Suprapubic skin (tissue), 4 donors: ENCODE measurements around the gene KRT35. TPM values are rescaled to one million over a fixed set of nuclear protein-coding genes. Genes with fewer than 3 reads are reported as not detected.

Experiments
- DNase-seq, 2 donors: peaks; one replicate each; pipeline ENCODE4 v3.0.0-alpha.2; 2019; ENCODE audit warnings: low spot score in 2 of 2
- H3K27ac ChIP-seq: fragments of 200-600 bp; sonication (generic); one replicate; pipeline ENCODE4 v1.5.1; 2019
- H3K27me3 ChIP-seq: fragments of 200-600 bp; sonication (generic); one replicate; pipeline ENCODE4 v1.5.1; 2019
- H3K36me3 ChIP-seq: fragments of 200-600 bp; sonication (generic); one replicate; pipeline ENCODE4 v1.5.1; 2019
- H3K4me1 ChIP-seq: fragments of 200-600 bp; sonication (generic); one replicate; pipeline ENCODE4 v1.5.1; 2019
- H3K4me3 ChIP-seq: fragments of 200-600 bp; sonication (generic); one replicate; pipeline ENCODE4 v1.5.1; 2019; ENCODE audit warnings: mild to moderate bottlenecking
- H3K9me3 ChIP-seq: fragments of 200-600 bp; sonication (generic); one replicate; pipeline ENCODE4 v1.5.1; 2019
- EP300 ChIP-seq: sonication (generic); formaldehyde crosslinking; IDR thresholded peaks from one replicate; pipeline ENCODE4 v1.6.1; 2017; ENCODE audit warnings: antibody characterized with exemption
- POLR2A ChIP-seq, 2 donors: fragments of 450-650 bp; IDR thresholded peaks; one replicate each; pipeline ENCODE4 v1.6.1; 2017; ENCODE audit warnings: antibody characterized with exemption in 2 of 2, mild to moderate bottlenecking in 2 of 2, moderate library complexity in 2 of 2
- POLR2AphosphoS5 ChIP-seq, 3 donors: sonication (generic); formaldehyde crosslinking; IDR thresholded peaks; one replicate each; pipeline ENCODE4 v1.6.1; 2017; ENCODE audit warnings: antibody characterized with exemption in 3 of 3
- WGBS: methylation state at CpG from one replicate; pipeline ENCODE4 v1.1.5; 2018; 5-methylcytosine and 5-hydroxymethylcytosine counted together
- total RNA-seq, 4 donors: library from RNA; depleted of rRNA; stranded (reverse); fragments of >200 nt; gene quantifications; one replicate each; pipeline ENCODE4 v1.1.0, GENCODE V29; 2016
- TF ChIP-seq, protein P1 (sequence below), 2 donors: fragments of 200-600 bp in 1 of 2; fragments of 450-650 bp in 1 of 2; sonication (generic) in 1 of 2; IDR thresholded peaks; one replicate each; pipeline ENCODE4 v1.5.1; 2016 to 2019; ENCODE audit warnings: antibody characterized with exemption in 2 of 2, mild to moderate bottlenecking in 1 of 2, moderate library complexity in 1 of 2

The KRT35 gene
- total RNA-seq, 4 donors from 2014 or later, result 2.5 to 156 (median 38.8) TPM

GRCh38 chr17:41478237-41478636, 2.7 kb downstream of the KRT35 start:
- Histone ChIP-seq H3K9me3 (no peaks in the 10 kb centered on the region), H3K36me3 (no peaks in the 10 kb centered on the region), H3K27me3 (no peaks in the 10 kb centered on the region), H3K27ac (no peak overlapping the region), H3K4me1 (no peaks in the 10 kb centered on the region), H3K4me3 (no peak overlapping the region)
- no peak for DNase-seq
- 86% methylated on average over 4 of the region's 8 CpGs for WGBS
- TF ChIP-seq POLR2AphosphoS5 (IDR thresholded peaks at IDR 0.05), result no peak
- TF ChIP-seq POLR2A (IDR thresholded peaks at IDR 0.05), result no peak
- TF ChIP-seq, protein P1, sequence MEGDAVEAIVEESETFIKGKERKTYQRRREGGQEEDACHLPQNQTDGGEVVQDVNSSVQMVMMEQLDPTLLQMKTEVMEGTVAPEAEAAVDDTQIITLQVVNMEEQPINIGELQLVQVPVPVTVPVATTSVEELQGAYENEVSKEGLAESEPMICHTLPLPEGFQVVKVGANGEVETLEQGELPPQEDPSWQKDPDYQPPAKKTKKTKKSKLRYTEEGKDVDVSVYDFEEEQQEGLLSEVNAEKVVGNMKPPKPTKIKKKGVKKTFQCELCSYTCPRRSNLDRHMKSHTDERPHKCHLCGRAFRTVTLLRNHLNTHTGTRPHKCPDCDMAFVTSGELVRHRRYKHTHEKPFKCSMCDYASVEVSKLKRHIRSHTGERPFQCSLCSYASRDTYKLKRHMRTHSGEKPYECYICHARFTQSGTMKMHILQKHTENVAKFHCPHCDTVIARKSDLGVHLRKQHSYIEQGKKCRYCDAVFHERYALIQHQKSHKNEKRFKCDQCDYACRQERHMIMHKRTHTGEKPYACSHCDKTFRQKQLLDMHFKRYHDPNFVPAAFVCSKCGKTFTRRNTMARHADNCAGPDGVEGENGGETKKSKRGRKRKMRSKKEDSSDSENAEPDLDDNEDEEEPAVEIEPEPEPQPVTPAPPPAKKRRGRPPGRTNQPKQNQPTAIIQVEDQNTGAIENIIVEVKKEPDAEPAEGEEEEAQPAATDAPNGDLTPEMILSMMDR (IDR thresholded peaks at IDR 0.05), result no peak
- no peak for TF ChIP-seq EP300

DNA sequence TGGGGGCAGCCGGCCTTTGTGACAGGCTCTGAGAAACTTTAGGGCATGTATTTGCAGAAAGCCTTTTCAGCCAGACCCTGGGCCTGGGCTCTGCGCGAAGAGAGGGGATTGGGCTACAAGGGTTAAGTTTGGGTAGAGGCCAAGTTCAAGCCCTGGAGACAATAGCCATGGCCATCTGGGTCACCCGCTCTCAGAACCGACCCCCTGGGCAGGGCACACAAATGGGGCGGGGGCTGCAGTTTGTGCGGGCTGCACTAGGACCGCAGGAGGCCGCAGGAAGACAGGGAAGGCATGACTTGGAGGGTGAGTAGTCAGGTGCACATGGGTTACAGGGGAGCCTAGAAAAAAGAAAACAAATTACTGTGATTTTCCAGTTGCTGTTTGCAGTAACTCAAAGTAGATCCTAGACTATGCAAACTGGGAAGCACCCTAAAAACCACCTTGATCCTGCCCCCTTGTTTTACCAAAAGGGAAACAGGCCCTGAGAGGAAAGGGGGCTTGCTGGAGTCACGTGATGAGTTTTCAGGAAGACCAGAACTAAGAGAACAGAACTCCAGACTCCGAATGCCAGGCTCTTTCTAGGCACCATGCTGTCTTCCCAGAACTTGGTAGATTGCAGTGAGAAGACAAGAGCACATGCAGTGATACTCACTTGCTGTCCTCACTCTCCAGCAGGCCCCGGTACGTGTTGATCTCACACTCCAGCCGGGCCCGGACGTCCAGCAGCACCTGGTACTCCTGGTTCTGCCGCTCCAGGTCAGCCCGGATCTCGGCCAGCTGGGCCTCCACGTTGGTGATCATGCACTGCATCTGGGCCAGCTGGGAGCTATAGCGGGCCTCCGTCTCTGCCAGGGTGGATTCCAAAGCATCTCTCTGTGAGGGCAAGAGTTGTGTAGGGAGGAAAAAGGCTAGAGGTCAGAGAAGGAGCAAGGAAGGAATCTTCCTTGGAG, 3.8 kb downstream of the KRT35 start:
- Histone ChIP-seq H3K4me1 (no peaks in the 10 kb centered on the region), H3K27ac (no peak overlapping the region), H3K4me3 (no peak overlapping the region), H3K27me3 (no peaks in the 10 kb centered on the region), H3K9me3 (no peaks in the 10 kb centered on the region), H3K36me3 (no peaks in the 10 kb centered on the region)
- WGBS, result 91% methylated on average over 22 of the region's 22 CpGs
- TF ChIP-seq POLR2AphosphoS5 (IDR thresholded peaks at IDR 0.05), result no peak
- no peak for TF ChIP-seq POLR2A (IDR thresholded peaks at IDR 0.05)
- TF ChIP-seq EP300, result no peak
- TF ChIP-seq, protein P1 (IDR thresholded peaks at IDR 0.05), result no peak
- no peak for DNase-seq

DNA sequence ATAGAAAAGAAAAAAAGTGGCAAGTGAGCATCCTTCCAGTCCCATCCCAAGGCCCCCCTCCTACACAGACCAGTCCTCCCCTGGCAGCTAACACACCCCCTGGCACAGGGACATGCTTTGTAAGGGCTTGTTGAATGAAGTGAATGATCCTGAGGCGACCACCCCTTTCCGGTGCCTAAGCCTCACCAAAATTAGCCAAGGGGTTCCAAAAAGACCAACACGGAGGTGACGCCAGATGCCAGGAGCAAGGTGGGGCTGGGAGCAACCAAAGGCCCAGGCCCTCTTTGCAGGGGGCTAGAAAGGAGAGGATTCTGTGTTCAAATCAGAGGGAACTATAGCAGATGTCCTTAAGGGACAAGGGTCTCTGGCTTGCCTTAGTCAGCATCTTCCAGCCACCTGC, 5.5 kb downstream of the KRT35 start:
- TF ChIP-seq, protein P1 (IDR thresholded peaks at IDR 0.05), result no peak
- TF ChIP-seq POLR2A (IDR thresholded peaks at IDR 0.05) (no peak), EP300 (no peak), POLR2AphosphoS5 (IDR thresholded peaks at IDR 0.05) (no peak)
- Histone ChIP-seq H3K4me3 (no peak overlapping the region), H3K9me3 (no peaks in the 10 kb centered on the region), H3K4me1 (no peaks in the 10 kb centered on the region), H3K36me3 (no peaks in the 10 kb centered on the region), H3K27ac (no peak overlapping the region), H3K27me3 (no peaks in the 10 kb centered on the region)
- WGBS, result 94% methylated on average over 4 of the region's 4 CpGs
- no peak for DNase-seq

DNA sequence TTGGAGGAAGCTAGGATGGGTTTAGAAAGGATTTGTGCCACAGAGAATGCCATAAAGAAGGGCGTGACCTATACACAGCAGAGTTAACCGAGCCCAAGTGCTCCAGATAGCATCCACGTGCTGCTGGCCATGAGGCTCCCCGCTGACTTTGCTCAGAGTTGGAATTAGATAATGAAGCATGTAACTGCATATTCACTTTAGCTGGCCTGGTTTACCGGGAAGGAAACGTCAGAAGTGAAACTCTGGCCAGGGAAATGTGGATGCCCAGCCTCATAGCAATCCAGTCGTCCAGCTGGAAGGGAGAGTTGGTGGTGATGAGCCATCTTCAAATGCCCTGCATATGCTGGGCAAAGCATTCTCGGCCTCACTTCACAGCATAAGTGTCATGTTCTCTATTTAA, 6.1 kb downstream of the KRT35 start:
- H3K27ac ChIP-seq, result no peak overlapping the region

GRCh38 chr17:41468346-41468745, 12.6 kb downstream of the KRT35 start:
- DNase-seq, result no peak
- Histone ChIP-seq H3K36me3 (no peaks in the 10 kb centered on the region), H3K4me1 (peaks cover 11% of the 10 kb centered on the region), H3K4me3 (no peak overlapping the region), H3K27ac (no peak overlapping the region), H3K27me3 (peaks cover 3% of the 10 kb centered on the region), H3K9me3 (no peaks in the 10 kb centered on the region)
- TF ChIP-seq POLR2A (IDR thresholded peaks at IDR 0.05) (no peak), EP300 (no peak), POLR2AphosphoS5 (IDR thresholded peaks at IDR 0.05) (no peak)
- TF ChIP-seq, protein P1 (IDR thresholded peaks at IDR 0.05), result no peak

More for the DNA sequence above, 6.1 kb downstream of the KRT35 start:
- TF ChIP-seq, protein P1 (IDR thresholded peaks at IDR 0.05), result no peak
- no peak for TF ChIP-seq POLR2A (IDR thresholded peaks at IDR 0.05)
- WGBS, result 72% methylated on average over 7 of the region's 8 CpGs
- Histone ChIP-seq H3K9me3 (no peaks in the 10 kb centered on the region), H3K36me3 (no peaks in the 10 kb centered on the region), H3K27me3 (no peaks in the 10 kb centered on the region), H3K4me1 (no peaks in the 10 kb centered on the region), H3K4me3 (no peak overlapping the region)
- DNase-seq, result no peak
